Stimulated activated CD8-positive, alpha-beta memory T cell treated with anti-CD3 and anti-CD28 coated beads, Interleukin-4, amount 100 ng/mL, for 4 hours (primary cell): ENCODE results near the gene HPN.
"Not testable (repeated sequence)": the region's sequence is repeated elsewhere in the genome, so short reads cannot be mapped to it uniquely, and the experiment has no call there.

Source experiments
- DNase-seq, 2 donors: peaks; one replicate each; pipeline ENCODE4 v3.0.0-alpha.2; 2020; ENCODE audit warnings: low read depth in 2 of 2, low spot score in 1 of 2

HPN gene

GRCh38 chr19:35041548-35042055, at the start of gene HPN:
Gene HPN (plus strand): TSS chr19:35041721. CDS start chr19:35042507, 786 bp downstream.
- DNase-seq, result no peak

- not testable (repeated sequence) for DNase-seq
Observed at GRCh38 chr19:34992582-34992981, 48.9 kb upstream of the HPN start.

DNA sequence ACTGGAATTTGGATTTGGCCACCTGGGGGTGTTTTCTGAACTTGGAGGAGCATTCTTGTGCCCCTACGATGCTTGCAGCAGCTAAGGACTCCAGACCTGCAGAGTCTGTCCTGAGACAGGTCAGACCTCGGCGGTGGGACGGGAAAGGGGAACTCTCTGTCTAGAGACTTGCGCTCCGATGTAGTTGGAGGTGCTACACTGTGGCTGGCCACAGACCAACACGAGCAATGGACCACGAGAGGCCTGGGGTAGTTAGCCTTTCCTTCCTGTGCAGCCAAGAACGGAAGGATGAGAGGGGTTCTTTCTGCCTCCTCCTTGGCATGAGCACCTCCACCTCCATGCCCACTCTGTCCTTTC, 47.3 kb upstream of the HPN start:
- no peak for DNase-seq

DNA sequence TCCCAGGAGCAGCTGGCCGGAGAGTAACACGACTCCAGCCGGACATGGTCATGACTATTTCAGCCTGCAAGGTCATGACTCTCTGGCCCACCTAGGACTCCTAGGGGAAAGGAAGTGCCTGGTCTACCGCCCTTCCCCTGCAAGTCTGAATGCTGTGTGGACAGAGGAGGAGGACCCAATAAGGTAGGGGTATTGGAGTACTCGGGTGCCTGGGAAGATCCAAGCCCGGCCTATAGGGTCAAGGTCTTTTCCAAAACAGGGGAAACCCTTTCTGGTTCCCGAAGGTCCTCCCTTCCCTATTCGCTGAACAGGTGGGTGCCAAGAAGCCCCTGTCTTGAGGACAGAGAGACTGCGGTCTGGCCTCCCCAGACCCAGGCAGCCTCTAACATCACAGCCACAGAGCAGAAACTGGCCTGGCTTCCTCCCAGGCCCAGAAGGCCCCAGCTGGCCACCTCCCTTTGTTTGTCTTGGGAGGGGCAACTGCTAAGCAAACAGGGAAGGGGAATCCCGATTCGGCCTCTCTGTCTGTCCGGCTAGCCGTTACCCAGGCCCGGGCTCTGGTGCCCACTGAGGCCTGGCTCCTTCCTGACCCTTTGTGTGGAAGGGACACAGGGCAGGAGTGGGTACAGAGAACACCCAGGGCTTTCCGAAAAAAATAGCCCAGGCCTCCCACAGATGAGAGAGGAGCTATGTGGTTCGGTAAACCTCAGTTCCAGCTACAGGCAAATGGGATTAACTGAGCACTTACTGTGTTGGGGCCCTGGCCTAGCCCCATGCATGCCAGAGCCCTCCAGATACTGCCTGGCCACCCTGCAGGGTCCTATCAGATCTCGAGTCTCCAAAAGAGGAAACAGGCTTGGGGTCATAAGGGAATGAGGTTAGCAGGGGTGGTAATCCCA, 46.6 kb upstream of the HPN start:
- no peak for DNase-seq

DNA sequence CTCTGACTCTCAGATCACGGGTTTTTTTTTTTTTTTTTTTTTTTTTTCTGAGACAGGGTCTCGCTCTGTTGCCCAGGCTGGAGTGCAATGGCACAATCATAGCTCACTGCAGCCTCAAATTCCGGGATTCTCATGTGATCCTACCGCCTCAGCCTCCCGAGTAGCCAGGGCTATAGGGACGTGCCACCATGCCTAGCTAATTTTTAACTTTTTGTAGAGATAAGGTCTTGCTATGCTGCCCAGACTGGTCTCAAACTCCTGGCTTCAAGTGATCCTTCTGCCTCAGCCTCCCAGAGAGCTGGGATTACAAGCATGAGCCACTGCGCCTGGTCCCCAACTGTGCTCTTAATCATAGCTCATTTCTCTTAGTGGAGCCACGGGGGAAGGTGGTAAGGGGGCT, 46.0 kb upstream of the HPN start:
- no peak for DNase-seq

DNA sequence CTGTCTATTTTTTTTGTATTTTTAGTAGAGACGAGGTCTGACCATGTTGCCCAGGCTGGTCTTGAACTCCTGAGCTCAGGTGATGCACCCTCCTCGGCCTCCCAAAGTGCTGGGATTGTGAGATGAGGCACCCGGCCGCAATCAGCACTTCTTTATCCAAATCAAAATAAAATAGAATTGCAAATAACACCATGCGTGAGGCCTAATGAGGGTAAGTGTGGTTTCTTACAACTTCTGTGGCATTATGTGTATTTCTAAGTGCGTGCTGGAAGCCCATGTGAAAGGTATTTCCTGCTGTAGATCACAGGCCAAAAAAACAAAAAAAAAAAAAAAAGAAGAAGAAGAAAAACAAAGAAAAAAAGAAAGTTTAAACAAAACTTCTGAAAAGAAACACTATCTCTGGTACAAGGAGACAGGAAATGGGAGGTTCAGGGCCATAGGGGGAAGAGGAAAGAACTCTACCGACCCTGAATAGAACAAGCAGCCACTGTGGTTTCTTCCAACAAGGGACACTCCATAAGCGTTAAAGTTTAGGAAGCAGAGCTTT, 44.4 kb upstream of the HPN start:
- no peak for DNase-seq

DNA sequence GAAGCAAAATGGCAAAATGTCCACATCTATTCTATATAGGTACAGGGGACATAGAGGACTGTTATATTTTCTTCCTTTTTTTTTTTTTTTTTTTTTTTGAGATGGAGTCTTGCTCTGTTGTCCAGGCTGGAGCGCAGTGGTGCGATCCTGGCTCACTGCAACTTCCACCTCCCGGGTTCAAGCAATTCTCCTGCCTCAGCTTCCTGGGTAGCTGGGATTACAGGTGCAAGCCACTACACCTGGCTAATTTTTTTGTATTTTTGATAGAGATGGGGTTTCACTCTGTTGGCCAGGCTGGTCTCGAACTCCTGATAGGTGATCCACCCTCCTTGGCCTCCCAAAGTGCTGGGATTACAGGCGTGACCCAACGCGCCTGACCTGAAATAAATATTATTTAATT, 43.3 kb upstream of the HPN start:
- DNase-seq, result not testable (repeated sequence)

DNA sequence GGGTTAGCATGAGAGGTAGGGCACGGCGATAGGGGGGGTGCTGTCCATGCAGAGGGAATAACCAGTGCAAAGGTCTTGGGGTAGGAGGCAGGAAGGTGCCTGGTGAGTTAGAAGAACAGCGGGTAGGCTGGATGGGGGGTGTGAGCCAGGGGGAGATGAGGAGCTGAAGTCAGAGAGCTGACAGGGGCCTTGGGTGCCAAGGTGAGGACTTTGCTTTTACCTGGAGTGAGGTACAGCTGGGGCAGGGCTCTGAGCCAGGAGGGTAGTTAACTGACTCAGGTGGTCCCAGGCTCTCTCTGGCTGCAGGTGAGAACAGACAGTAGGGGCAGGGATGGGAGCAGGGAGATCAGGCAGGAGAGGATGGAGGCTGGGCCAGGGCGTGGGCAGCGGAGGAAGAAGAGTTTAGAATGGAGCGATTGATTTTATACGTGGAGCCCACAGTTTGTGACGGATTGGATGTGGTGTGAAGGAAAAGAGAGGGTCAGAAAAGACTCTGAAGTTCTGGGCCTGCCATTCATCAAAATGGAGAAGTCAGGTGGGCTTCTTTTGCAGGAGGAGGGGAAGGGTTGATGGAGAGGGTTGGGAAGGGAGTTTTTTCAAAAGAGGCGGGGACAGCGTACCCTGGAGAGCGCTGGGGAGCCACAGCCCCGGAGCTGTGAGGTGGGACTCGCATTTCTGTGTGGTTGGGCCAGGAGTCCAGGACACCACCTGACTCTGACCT, 42.6 kb upstream of the HPN start:
- DNase-seq, result no peak

- peak; percentile 40 to 41 for DNase-seq
Observed at GRCh38 chr19:34999498-35000337, 41.8 kb upstream of the HPN start, which contains the start of gene GRAMD1A. Gene GRAMD1A (plus strand): TSS chr19:35000323. CDS start chr19:35000479, 156 bp downstream.

GRCh38 chr19:35000338-35000646, 41.2 kb upstream of the HPN start:
- DNase-seq, result no peak

GRCh38 chr19:35000647-35001501, 40.6 kb upstream of the HPN start:
- DNase-seq, result peak; percentile 29

- no peak for DNase-seq
Observed at GRCh38 chr19:35002037-35002535, 39.4 kb upstream of the HPN start.

- DNase-seq, result no peak
Observed at GRCh38 chr19:35004517-35005255, 36.8 kb upstream of the HPN start.

- DNase-seq, result no peak
Observed at GRCh38 chr19:35005256-35005977, 36.1 kb upstream of the HPN start.

DNA sequence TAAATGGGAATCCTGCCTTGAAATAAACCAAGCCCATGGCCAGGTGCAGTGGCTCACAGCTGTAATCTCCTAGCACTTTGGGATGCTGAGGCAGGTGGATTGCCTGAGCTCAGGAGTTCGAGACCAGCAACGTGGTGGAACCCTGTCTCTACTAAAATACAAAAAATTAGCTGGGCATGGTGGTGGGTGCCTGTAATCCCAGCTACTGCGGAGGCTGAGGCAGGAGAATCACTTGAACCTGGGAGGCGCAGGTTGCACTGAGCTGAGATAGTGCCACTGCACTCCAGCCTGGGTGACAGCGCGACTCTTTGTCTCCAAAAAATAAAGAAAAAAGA, 35.5 kb upstream of the HPN start:
- not testable (repeated sequence) for DNase-seq

DNA sequence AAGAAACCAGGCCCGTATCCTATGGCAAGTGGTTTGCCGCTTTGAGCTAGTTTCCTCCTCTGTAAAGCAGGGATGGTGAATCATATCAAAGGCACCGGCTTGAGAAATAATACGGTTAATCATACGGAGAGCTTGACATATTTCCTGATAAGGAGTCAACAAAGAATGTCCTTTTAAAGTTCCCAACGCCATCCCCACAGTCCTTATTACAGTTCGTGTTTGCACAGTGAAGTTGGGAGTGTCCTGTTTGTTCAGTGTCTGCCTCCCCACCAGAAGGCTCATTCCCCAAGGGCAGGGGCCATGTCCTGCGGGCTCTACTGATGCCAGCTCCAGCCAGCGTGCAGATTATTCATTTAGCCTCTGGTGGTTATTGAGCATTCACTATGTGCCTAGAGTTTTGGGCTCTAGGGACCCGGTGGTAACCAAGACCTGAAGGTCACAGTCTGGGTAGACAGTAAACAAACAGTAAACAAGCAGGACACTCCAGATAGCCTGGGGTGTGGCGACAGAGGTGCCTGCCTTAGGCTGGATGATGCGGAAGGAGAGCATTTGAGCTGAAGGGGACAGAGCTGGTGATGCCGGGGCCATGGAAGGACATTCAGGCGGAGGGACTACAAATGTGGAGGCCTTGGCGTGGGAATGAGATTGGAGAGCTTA, 35.1 kb upstream of the HPN start:
- no peak for DNase-seq

DNA sequence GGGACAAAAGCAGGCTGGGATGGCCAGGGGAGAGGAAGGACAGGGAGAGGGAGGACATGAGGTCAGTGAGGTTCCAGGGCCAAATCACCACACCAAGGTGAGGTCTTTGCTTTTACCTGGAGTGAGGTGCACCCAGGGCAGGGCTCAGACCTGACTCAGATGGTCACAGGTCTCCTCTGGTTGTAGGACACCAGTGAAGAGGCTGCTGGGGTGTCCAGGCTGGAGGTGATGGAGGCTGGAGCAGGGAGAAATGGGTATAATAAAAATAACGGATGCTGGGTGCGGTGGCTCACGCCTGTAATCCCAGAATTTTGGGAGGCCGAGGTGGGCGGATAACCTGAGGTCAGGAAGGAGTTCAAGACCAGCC, 34.5 kb upstream of the HPN start:
- DNase-seq, result no peak

DNA sequence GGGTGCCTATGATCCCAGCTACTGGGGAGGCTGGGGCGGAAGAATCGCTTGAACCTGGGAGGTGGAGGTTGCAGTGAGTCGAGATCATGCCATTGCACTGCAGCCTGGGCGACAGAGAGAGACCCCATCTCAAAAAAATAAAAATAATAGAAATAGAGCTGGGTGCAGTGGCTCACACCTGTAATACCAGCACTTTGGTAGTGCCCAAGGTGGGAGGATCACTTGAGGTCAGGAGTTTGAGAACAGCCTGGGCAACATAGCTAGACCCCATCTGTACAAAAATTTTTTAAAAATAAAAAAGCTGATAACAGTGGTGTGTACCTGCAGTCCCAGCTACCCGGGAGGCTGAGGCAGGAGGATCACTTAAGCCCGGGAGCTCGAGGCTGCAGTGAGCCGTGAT, 34.1 kb upstream of the HPN start:
- DNase-seq, result not testable (repeated sequence)
